SK-N-SH treated with all-trans-retinoic acid at 6 μM for 48 hours (cell line): ENCODE results near the gene TCFL5.

Experiments used
- ARNTL ChIP-seq: fragments of 450-650 bp; formaldehyde crosslinking; IDR thresholded peaks from 2 replicates; pipeline ENCODE4 v1.5.0; 2020; ENCODE audit warnings: low read depth, mild to moderate bottlenecking, moderate library complexity, borderline replicate concordance
- CSDC2 ChIP-seq: fragments of 250-450 bp; sonication (Bioruptor Pico); IDR thresholded peaks from 2 replicates; pipeline ENCODE4 v1.5.0; 2020; ENCODE audit warnings: mild to moderate bottlenecking, moderate library complexity
- ESRRG ChIP-seq: fragments of 250-450 bp; sonication (Bioruptor Pico); IDR thresholded peaks from 2 replicates; pipeline ENCODE4 v1.6.1; 2021; ENCODE audit warnings: mild to moderate bottlenecking
- GLIS3 ChIP-seq: fragments of 250-450 bp; sonication (Bioruptor Pico); IDR thresholded peaks from 2 replicates; pipeline ENCODE4 v1.5.0; 2020; ENCODE audit warnings: mild to moderate bottlenecking, moderate library complexity
- RARB ChIP-seq: fragments of 250-450 bp; sonication (Bioruptor Pico); IDR thresholded peaks from 2 replicates; pipeline ENCODE4 v1.8.0; 2021; ENCODE audit warnings: mild to moderate bottlenecking, moderate library complexity
- ZFP30 ChIP-seq: fragments of 450-650 bp; formaldehyde crosslinking; IDR thresholded peaks from 2 replicates; pipeline ENCODE4 v1.5.0; 2022; ENCODE audit warnings: mild to moderate bottlenecking, moderate library complexity
- ZNF565 ChIP-seq: fragments of 450-650 bp; formaldehyde crosslinking; conservative IDR thresholded peaks from 2 replicates; pipeline ENCODE4 v1.5.0; 2020; ENCODE audit warnings: low read depth, mild to moderate bottlenecking, moderate library complexity
- TF ChIP-seq, protein P1 (sequence below): fragments of 250-450 bp; sonication (Bioruptor Pico); IDR thresholded peaks from 2 replicates; pipeline ENCODE4 v1.5.0; 2020; ENCODE audit warnings: mild to moderate bottlenecking, moderate library complexity
- TF ChIP-seq, protein P2 (sequence below): fragments of 250-450 bp; sonication (Bioruptor Pico); IDR thresholded peaks from 2 replicates; pipeline ENCODE4 v1.5.1; 2020; ENCODE audit warnings: low read depth, mild to moderate bottlenecking, moderate library complexity

DNA sequence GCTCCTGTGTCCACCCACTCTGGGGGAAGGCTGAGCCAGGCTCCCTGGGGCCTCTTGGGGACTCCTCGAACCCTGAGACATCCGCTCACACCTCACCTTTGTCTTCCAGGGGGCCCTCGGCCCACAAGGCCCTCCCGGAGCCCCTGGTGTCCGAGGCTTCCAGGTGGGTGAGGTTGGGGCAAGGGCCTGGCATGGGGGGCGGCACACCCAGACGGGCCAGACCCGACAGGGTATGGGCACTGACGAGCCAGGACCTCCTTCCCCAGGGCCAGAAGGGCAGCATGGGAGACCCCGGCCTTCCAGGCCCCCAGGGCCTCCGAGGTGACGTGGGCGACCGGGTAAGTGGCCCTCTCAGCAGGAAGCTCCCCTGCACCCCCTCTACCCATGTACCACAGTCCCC lies 31.4 kb downstream of the TCFL5 start:
- TF ChIP-seq, protein P1, sequence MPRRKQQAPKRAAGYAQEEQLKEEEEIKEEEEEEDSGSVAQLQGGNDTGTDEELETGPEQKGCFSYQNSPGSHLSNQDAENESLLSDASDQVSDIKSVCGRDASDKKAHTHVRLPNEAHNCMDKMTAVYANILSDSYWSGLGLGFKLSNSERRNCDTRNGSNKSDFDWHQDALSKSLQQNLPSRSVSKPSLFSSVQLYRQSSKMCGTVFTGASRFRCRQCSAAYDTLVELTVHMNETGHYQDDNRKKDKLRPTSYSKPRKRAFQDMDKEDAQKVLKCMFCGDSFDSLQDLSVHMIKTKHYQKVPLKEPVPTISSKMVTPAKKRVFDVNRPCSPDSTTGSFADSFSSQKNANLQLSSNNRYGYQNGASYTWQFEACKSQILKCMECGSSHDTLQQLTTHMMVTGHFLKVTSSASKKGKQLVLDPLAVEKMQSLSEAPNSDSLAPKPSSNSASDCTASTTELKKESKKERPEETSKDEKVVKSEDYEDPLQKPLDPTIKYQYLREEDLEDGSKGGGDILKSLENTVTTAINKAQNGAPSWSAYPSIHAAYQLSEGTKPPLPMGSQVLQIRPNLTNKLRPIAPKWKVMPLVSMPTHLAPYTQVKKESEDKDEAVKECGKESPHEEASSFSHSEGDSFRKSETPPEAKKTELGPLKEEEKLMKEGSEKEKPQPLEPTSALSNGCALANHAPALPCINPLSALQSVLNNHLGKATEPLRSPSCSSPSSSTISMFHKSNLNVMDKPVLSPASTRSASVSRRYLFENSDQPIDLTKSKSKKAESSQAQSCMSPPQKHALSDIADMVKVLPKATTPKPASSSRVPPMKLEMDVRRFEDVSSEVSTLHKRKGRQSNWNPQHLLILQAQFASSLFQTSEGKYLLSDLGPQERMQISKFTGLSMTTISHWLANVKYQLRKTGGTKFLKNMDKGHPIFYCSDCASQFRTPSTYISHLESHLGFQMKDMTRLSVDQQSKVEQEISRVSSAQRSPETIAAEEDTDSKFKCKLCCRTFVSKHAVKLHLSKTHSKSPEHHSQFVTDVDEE (CRISPR knock-in tag), result no peak
- TF ChIP-seq ARNTL (CRISPR knock-in tag) (no peak), ZNF565 (CRISPR knock-in tag) (no peak), CSDC2 (CRISPR knock-in tag) (no peak), ZFP30 (CRISPR knock-in tag) (no peak), GLIS3 (no peak), RARB (no peak), ESRRG (CRISPR knock-in tag) (no peak)
- TF ChIP-seq, protein P2, sequence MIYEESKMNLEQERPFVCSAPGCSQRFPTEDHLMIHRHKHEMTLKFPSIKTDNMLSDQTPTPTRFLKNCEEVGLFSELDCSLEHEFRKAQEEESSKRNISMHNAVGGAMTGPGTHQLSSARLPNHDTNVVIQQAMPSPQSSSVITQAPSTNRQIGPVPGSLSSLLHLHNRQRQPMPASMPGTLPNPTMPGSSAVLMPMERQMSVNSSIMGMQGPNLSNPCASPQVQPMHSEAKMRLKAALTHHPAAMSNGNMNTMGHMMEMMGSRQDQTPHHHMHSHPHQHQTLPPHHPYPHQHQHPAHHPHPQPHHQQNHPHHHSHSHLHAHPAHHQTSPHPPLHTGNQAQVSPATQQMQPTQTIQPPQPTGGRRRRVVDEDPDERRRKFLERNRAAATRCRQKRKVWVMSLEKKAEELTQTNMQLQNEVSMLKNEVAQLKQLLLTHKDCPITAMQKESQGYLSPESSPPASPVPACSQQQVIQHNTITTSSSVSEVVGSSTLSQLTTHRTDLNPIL, result no peak
